Lower leg skin (tissue), 4 donors: ENCODE measurements around the gene REEP3. TPM values are rescaled to one million over a fixed set of nuclear protein-coding genes. Genes with fewer than 3 reads are reported as not detected.

Source experiments
- DNase-seq, 2 donors: peaks; one replicate each; pipeline ENCODE4 v3.0.0-alpha.2; 2019; ENCODE audit warnings: low spot score in 2 of 2
- H3K4me3 ChIP-seq: fragments of 200-600 bp; sonication (generic); 2 replicates; pipeline ENCODE4 v1.5.1; 2017; ENCODE audit warnings: mild to moderate bottlenecking, low read depth; ENCODE audit not compliant: poor library complexity, severe bottlenecking
- POLR2A ChIP-seq, 2 donors: fragments of 450-650 bp; IDR thresholded peaks; one replicate each; pipeline ENCODE4 v1.6.1; 2016 to 2017; ENCODE audit warnings: antibody characterized with exemption in 2 of 2, mild to moderate bottlenecking in 1 of 2, moderate library complexity in 1 of 2
- WGBS, 2 donors: methylation state at CpG; one replicate each; pipeline ENCODE4 v1.1.5; 2018; 5-methylcytosine and 5-hydroxymethylcytosine counted together
- intact Hi-C: fragments of 100-400 bp; cut with DNase I; formaldehyde crosslinking; loops from one replicate; pipeline ENCODE4 v1.15.0; 2023; ENCODE audit warnings: low total_unique reads
- total RNA-seq, 4 donors: library from RNA; depleted of rRNA; stranded (reverse); fragments of >200 nt; gene quantifications; one replicate each; pipeline ENCODE4 v1.1.0, GENCODE V29; 2016
- TF ChIP-seq, protein P1 (sequence below), 3 donors: fragments of 450-650 bp; IDR thresholded peaks; one replicate each; pipeline ENCODE4 v1.5.1; 2016; ENCODE audit warnings: antibody characterized with exemption in 3 of 3, mild to moderate bottlenecking in 3 of 3, moderate library complexity in 2 of 3

The REEP3 gene
- total RNA-seq, 4 donors from 2014 or later = 39.8 to 58.4 (median 49.0) TPM

DNA sequence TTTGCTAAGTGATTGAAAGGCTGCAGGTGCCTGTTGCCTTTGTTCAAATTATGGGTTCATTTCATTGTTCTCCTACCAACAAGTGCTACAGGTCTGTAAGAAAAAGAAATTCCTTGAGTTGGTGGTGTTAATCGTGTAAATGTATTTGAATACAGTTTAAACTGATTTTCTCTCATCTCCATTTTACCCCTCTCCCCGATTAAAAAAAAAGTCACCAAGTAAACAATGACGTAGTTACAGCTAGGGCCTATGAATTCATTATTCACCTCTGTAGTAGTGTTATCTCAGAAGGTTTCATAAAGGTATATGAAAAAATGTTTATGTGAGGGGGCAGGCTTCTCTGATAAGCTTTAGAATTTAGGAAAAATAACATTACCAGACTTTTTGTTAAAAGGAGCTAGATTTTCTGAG lies 1.1 kb downstream of the REEP3 start:
- 8% methylated on average over 3 of the region's 3 CpGs for WGBS, 2 donors
- TF ChIP-seq, protein P1, sequence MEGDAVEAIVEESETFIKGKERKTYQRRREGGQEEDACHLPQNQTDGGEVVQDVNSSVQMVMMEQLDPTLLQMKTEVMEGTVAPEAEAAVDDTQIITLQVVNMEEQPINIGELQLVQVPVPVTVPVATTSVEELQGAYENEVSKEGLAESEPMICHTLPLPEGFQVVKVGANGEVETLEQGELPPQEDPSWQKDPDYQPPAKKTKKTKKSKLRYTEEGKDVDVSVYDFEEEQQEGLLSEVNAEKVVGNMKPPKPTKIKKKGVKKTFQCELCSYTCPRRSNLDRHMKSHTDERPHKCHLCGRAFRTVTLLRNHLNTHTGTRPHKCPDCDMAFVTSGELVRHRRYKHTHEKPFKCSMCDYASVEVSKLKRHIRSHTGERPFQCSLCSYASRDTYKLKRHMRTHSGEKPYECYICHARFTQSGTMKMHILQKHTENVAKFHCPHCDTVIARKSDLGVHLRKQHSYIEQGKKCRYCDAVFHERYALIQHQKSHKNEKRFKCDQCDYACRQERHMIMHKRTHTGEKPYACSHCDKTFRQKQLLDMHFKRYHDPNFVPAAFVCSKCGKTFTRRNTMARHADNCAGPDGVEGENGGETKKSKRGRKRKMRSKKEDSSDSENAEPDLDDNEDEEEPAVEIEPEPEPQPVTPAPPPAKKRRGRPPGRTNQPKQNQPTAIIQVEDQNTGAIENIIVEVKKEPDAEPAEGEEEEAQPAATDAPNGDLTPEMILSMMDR (IDR thresholded peaks at IDR 0.05) = no peak
- TF ChIP-seq POLR2A (IDR thresholded peaks at IDR 0.05) = no peak
- intact Hi-C loops = no loop called here
- no peak for DNase-seq
- peak overlapping the region; percentile 62 for H3K4me3 ChIP-seq

GRCh38 chr10:63522995-63523394 lies 1.8 kb downstream of the REEP3 start:
- intact Hi-C loops = no loop called here
- no peak overlapping the region for H3K4me3 ChIP-seq
- no peak for TF ChIP-seq POLR2A (IDR thresholded peaks at IDR 0.05)
- TF ChIP-seq, protein P1 (IDR thresholded peaks at IDR 0.05) = no peak
- 83 to 93% methylated on average over 2 of the region's 2 CpGs for WGBS, 2 donors
- no peak for DNase-seq

DNA sequence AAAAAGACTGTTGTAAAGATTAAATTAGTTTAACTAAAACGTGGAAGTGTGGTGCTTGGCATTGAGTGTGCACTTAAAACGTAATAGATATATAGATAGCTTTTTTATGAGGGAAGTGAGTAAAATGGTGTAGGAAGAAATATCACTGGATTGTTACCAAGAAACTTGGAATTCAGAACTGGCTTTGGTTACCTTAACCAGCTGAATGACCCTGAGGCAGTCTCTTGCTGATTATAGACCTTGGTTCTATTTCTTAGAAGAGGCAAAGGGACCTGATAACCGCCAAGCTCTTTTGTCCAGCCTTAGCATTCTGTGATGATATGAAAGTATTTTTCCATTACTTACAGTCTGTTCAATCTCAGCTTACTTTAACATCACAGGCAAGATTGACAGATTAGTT lies 3.8 kb downstream of the REEP3 start:
- 48 to 54% methylated on average over 3 of the region's 3 CpGs for WGBS, 2 donors
- intact Hi-C loops = no loop called here
- no peak for DNase-seq
- TF ChIP-seq, protein P1 (IDR thresholded peaks at IDR 0.05) = no peak
- no peak for TF ChIP-seq POLR2A (IDR thresholded peaks at IDR 0.05)
- no peak overlapping the region for H3K4me3 ChIP-seq

GRCh38 chr10:63527401-63527800 lies 6.2 kb downstream of the REEP3 start:
- intact Hi-C loops = no loop called here
- TF ChIP-seq, protein P1 (IDR thresholded peaks at IDR 0.05) = no peak
- TF ChIP-seq POLR2A (IDR thresholded peaks at IDR 0.05) = no peak
- no peak for DNase-seq
- no peak overlapping the region for H3K4me3 ChIP-seq
- 97 to 98% methylated on average over 4 of the region's 4 CpGs for WGBS, 2 donors

DNA sequence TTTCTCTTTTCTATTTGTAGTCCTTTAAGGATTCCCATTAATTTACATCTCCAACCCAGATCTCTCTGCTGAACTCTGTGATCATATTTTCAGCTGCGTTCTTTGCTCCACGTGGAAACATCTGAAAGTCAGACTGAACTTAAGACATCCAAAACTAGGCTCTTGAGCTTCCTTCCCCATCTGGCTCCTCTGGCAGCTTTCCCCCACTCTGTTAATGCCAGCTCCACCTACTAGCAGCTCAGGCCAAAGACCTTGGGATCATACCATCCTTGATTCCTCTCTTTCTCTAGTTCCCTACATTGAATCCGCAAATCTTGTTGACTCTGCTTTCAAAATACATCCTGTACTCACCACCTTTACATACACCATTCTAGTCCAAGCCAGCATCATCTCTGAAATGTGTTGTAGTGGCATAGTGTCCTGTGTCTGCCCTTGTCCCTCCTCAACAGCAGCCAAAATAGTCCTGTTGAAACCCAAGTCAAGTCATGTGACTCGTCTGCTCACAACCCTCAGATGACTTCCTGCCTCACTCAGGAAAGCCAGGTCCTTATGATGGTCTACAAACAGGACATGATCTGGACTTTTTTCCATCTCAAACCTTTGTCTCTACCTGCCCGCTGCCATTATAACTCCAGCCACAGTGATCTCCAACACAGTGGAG lies 7.0 kb downstream of the REEP3 start:
- intact Hi-C loops = no loop called here
- H3K4me3 ChIP-seq = no peak overlapping the region
- no peak for DNase-seq
- TF ChIP-seq POLR2A (IDR thresholded peaks at IDR 0.05) = no peak
- TF ChIP-seq, protein P1 (IDR thresholded peaks at IDR 0.05) = no peak
- WGBS, 2 donors = 87 to 94% methylated on average over 5 of the region's 5 CpGs

- no peak overlapping the region for H3K4me3 ChIP-seq
- TF ChIP-seq, protein P1 (IDR thresholded peaks at IDR 0.05) = no peak
- no peak for TF ChIP-seq POLR2A (IDR thresholded peaks at IDR 0.05)
- no peak for DNase-seq
- intact Hi-C loops = no loop called here
Measured at GRCh38 chr10:63530409-63530808, 9.2 kb downstream of the REEP3 start.
